Activated B cell treated with CpG ODN at 0.5 μM for 24 hours (primary cell): ENCODE results near the gene COA8. TPM values are rescaled to one million over a fixed set of nuclear protein-coding genes. Genes with fewer than 3 reads are reported as not detected.
A peak's percentile ranks its signal among the peaks of the same experiment; 100 is the strongest.

ENCODE experiments used
- ATAC-seq: fragments of 200-7000 bp; cut with Tn5 transposase; one replicate; pipeline ENCODE4 v1.10.0; 2021; ENCODE audit warnings: low read depth, mild to moderate bottlenecking, moderate library complexity
- CTCF ChIA-PET: fragments of 350-600 bp; sonication (Branson Sonifier 250); formaldehyde crosslinking; loops from one replicate; lab custom pipeline; 2021; ENCODE audit warnings: antibody characterized with exemption; lab: Charles Lee
- POLR2A ChIA-PET: fragments of 350-600 bp; sonication (Branson Sonifier 250); formaldehyde crosslinking; loops from one replicate; lab custom pipeline; 2021; ENCODE audit warnings: antibody characterized with exemption; lab: Charles Lee
- DNase-seq: peaks from one replicate; pipeline ENCODE4 v3.0.0; 2022
- H3K27ac Mint-ChIP-seq: one replicate; pipeline ENCODE4 v1.8.0; 2020; ENCODE audit warnings: mixed read lengths
- H3K27me3 Mint-ChIP-seq: one replicate; pipeline ENCODE4 v1.8.0; 2021; ENCODE audit warnings: mixed read lengths
- H3K36me3 Mint-ChIP-seq: one replicate; pipeline ENCODE4 v1.8.0; 2021; ENCODE audit warnings: low read depth, mixed read lengths
- H3K4me1 Mint-ChIP-seq: one replicate; pipeline ENCODE4 v1.8.0; 2021; ENCODE audit warnings: mixed read lengths
- H3K4me3 Mint-ChIP-seq: one replicate; pipeline ENCODE4 v1.8.0; 2020; ENCODE audit warnings: mild to moderate bottlenecking, mixed read lengths
- H3K9me3 Mint-ChIP-seq: one replicate; pipeline ENCODE4 v1.8.0; 2020; ENCODE audit warnings: mixed read lengths
- intact Hi-C: fragments of 100-400 bp; cut with micrococcal nuclease; formaldehyde crosslinking; loops from one replicate; pipeline ENCODE4 v1.15.1; 2024
- total RNA-seq: library from RNA; stranded (reverse); gene quantifications from 2 replicates; pipeline ENCODE4 v1.2.3, GENCODE V29; 2022
- TF ChIP-seq, protein P1 (sequence below): fragments of 200-600 bp; IDR thresholded peaks from one replicate; pipeline ENCODE4 v1.8.0; 2022; ENCODE audit warnings: antibody characterized with exemption, mild to moderate bottlenecking

The COA8 gene
- total RNA-seq, 1 donor from 2014 or later: 28.4 TPM

DNA sequence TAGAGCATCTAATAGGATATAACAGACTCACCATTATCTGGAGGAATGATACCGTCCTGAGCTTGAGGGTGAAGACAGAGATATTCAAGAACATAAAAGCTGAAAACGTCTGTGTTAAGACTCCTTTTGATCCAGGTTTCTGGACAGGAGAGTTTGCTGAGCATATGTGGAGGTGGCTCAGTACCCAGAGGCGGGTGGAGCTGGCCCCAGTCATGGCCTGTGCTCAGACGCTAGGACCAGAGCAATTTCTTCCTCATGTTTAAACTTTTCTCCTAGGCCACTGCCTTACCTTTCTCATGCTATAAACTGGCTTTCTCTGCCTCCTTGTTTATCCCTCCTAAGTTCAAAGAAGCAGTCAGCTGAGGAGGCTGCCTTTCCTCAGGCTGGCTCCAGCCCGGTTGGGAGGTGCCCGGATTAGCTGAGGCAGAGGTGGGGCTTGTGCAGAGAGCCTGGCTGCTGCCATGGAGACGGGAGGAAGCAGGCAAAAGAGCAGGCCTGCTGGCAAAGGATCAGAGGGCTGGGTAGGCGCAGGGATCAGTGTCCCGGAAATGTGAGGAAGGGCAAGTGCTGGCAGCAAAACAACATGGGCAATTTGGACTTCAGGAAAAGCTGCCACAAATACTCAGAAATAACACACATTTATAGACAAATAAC is 13.7 kb downstream of the COA8 start:
- H3K4me1 Mint-ChIP-seq: no peaks in the 10 kb centered on the region
- no peaks in the 10 kb centered on the region for H3K9me3 Mint-ChIP-seq
- TF ChIP-seq, protein P1, sequence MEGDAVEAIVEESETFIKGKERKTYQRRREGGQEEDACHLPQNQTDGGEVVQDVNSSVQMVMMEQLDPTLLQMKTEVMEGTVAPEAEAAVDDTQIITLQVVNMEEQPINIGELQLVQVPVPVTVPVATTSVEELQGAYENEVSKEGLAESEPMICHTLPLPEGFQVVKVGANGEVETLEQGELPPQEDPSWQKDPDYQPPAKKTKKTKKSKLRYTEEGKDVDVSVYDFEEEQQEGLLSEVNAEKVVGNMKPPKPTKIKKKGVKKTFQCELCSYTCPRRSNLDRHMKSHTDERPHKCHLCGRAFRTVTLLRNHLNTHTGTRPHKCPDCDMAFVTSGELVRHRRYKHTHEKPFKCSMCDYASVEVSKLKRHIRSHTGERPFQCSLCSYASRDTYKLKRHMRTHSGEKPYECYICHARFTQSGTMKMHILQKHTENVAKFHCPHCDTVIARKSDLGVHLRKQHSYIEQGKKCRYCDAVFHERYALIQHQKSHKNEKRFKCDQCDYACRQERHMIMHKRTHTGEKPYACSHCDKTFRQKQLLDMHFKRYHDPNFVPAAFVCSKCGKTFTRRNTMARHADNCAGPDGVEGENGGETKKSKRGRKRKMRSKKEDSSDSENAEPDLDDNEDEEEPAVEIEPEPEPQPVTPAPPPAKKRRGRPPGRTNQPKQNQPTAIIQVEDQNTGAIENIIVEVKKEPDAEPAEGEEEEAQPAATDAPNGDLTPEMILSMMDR: no peak
- no peak overlapping the region for H3K27ac Mint-ChIP-seq
- peaks cover 65% of the 10 kb centered on the region for H3K36me3 Mint-ChIP-seq
- POLR2A ChIA-PET: no interaction called here
- H3K4me3 Mint-ChIP-seq: no peak overlapping the region
- CTCF ChIA-PET: no interaction called here
- intact Hi-C loops: no loop called here
- H3K27me3 Mint-ChIP-seq: no peaks in the 10 kb centered on the region
- DNase-seq (no peak), ATAC-seq (no peak)

DNA sequence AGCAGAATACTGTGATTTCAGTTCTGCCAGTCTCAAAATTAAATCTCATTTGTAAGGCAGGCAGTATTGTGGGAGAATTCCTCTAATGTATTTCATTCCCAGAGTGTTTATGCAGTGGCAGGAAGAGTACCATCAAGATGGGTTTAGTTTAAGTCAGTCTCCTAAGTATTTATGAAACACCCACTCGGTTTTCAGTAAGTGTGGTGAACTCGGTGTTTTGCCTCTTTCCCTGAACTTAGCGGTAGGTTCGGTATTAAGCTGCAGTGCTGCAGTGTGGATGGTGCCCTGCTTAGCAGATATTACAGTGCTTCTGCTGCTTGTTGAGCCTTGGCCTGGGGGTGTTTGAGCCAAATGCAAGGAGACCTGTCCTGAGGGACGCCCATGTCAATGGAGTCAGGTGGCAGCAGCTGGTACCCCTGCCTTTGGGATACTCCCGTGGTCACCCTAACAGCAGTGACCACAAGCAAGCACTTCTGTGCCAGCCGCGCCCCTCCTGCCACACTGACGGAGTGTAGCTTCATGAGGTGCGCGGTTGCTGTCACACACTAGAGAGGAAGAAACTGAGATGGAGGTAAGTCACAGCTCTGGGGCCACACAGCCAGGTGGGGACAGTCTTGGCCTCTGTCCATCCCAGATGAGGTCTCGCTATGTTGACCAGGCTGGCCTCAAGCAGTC is 15.8 kb downstream of the COA8 start:
- H3K4me1 Mint-ChIP-seq: no peaks in the 10 kb centered on the region
- DNase-seq (no peak), ATAC-seq (no peak)
- ChIA-PET CTCF (interaction anchor here (0.6 kb wide), 1 partner anchor 428 kb away, joined by 3 read pairs; no protein-coding TSS in a partner anchor), POLR2A (no interaction called here)
- no peak overlapping the region for H3K4me3 Mint-ChIP-seq
- H3K9me3 Mint-ChIP-seq: no peaks in the 10 kb centered on the region
- no peaks in the 10 kb centered on the region for H3K27me3 Mint-ChIP-seq
- H3K27ac Mint-ChIP-seq: peak overlapping the region; percentile 30
- TF ChIP-seq, protein P1: no peak
- intact Hi-C loops: no loop called here
- peaks cover 67% of the 10 kb centered on the region for H3K36me3 Mint-ChIP-seq

DNA sequence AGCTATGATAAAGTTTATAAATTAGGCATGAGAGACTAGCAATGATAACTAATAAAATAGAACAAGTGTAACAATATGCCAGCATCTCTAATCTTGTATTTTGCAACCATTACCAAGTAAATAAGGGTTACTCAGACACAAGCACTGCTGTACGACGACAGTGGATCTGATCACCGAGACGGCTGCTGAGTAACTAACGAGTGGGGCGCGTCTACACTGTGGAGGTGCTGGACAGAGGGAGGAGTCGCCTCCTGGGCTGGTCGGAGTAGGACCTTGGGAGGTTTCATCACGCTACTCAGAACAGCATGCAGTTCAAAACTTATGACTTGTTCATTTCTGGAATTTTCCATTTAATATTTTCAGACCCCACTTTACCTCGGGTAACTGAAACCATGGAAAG is 18.4 kb downstream of the COA8 start:
- intact Hi-C loops: no loop called here
- ChIA-PET CTCF (no interaction called here), POLR2A (interaction anchor here (0.6 kb wide), 1 partner anchor 129 kb away, joined by 4 read pairs; no protein-coding TSS in a partner anchor)
- Mint-ChIP-seq H3K27me3 (no peaks in the 10 kb centered on the region), H3K4me1 (no peaks in the 10 kb centered on the region), H3K36me3 (peaks cover 57% of the 10 kb centered on the region), H3K4me3 (no peak overlapping the region), H3K9me3 (no peaks in the 10 kb centered on the region), H3K27ac (no peak overlapping the region)
- ATAC-seq (no peak), DNase-seq (no peak)
- TF ChIP-seq, protein P1: no peak

- intact Hi-C loops: no loop called here
Observed at GRCh38 chr14:103581954-103582703, 19.4 kb downstream of the COA8 start.

More at GRCh38 chr14:103581954-103582703, 19.4 kb downstream of the COA8 start:
- H3K4me1 Mint-ChIP-seq: no peaks in the 10 kb centered on the region
- ATAC-seq: no peak
- H3K4me3 Mint-ChIP-seq: no peak overlapping the region
- POLR2A ChIA-PET: no interaction called here
- TF ChIP-seq, protein P1: no peak
- H3K27ac Mint-ChIP-seq: no peak overlapping the region
- H3K9me3 Mint-ChIP-seq: no peaks in the 10 kb centered on the region
- no peak for DNase-seq
- peaks cover 51% of the 10 kb centered on the region for H3K36me3 Mint-ChIP-seq
- no peaks in the 10 kb centered on the region for H3K27me3 Mint-ChIP-seq
- CTCF ChIA-PET: no interaction called here
